Astrocyte of the spinal cord (primary cell): ENCODE measurements around the gene FAM234B.

Source experiments
- DNase-seq: peaks from one replicate; pipeline ENCODE4 v3.0.0; 2011; ENCODE audit warnings: low read depth, low spot score
- H3K4me3 ChIP-seq: 2 replicates; pipeline ENCODE4 v1.5.1; 2011; ENCODE audit warnings: low read depth, mild to moderate bottlenecking, low read length, moderate library complexity
- CTCF ChIP-seq: IDR thresholded peaks from 2 replicates; pipeline ENCODE4 v1.5.1; 2012; ENCODE audit warnings: low read depth, mild to moderate bottlenecking, low read length, inconsistent platforms
- in situ Hi-C: cut with HindIII; loops from 2 replicates; pipeline ENCODE4 v1.10.0; 2017; ENCODE audit warnings: low sequenced_read_pairs

The FAM234B gene

GRCh38 chr12:13004361-13004760 lies 39.8 kb upstream of the FAM234B start:
- H3K4me3 ChIP-seq, result no peak overlapping the region
- no peak for TF ChIP-seq CTCF
- in situ Hi-C loops, result no loop called here
- no peak for DNase-seq

GRCh38 chr12:13004986-13005385 lies 39.2 kb upstream of the FAM234B start:
- in situ Hi-C loops, result no loop called here
- no peak overlapping the region for H3K4me3 ChIP-seq
- no peak for DNase-seq
- TF ChIP-seq CTCF, result no peak

- in situ Hi-C loops, result no loop called here
- no peak for DNase-seq
- no peak overlapping the region for H3K4me3 ChIP-seq
- no peak for TF ChIP-seq CTCF
Observed at GRCh38 chr12:13005649-13006048, 38.5 kb upstream of the FAM234B start.

DNA sequence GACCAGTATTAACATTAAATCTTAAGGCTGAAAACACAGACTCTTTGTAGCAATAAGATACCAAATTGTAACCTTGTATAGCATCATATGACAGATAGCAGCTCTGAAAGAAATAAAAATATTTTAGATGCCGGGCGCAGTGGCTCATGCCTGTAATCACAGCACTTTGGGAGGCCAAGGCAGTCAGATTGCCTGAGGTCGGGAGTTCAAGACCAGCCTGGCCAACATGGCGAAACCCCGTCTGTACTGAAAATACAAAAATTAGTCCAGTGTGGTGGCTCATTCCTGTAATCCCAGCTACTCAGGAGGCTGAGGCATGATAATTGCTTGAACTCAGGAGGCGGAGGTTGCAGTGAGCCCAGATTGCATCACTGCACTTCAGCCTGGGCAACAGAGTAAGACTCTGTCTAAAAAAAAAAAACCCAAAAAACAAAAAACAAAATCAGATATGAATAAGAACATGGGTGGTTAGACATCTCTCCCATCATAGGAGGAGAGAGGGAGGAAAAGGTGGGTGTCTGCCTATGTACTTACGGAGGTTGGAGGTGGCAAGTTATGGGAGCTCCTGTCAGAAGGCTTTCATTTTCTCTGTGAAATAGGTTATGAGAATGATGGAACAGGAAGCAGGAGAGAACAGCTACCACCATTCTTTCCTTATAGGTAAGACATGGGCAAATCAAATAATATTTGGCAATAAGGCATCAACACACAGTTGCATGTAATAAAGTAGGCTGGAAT lies 36.5 kb upstream of the FAM234B start:
- in situ Hi-C loops, result no loop called here
- no peak for DNase-seq
- no peak for TF ChIP-seq CTCF
- no peak overlapping the region for H3K4me3 ChIP-seq

- DNase-seq, result no peak
- no peak overlapping the region for H3K4me3 ChIP-seq
- in situ Hi-C loops, result no loop called here
- TF ChIP-seq CTCF, result no peak
Observed at GRCh38 chr12:13008741-13009380, 35.3 kb upstream of the FAM234B start.

GRCh38 chr12:13011098-13011497 lies 33.1 kb upstream of the FAM234B start:
- no peak for TF ChIP-seq CTCF
- no peak for DNase-seq
- in situ Hi-C loops, result no loop called here
- no peak overlapping the region for H3K4me3 ChIP-seq
